H9 (cell line): Measurements from ENCODE around the gene TPSAB1. TPM values are rescaled to one million over a fixed set of nuclear protein-coding genes. Genes with fewer than 3 reads are reported as not detected.

Experiments
- DNase-seq: peaks from one replicate; pipeline ENCODE4 v3.0.0-alpha.2; 2017
- H2AFZ ChIP-seq: one replicate; pipeline ENCODE4 v1.6.1; 2013; ENCODE audit warnings: mild to moderate bottlenecking, low read length, control low read depth, moderate library complexity
- H2AK5ac ChIP-seq: 2 replicates; pipeline ENCODE4 v1.6.1; 2013; ENCODE audit warnings: low read length, control low read depth, mixed read lengths; ENCODE audit not compliant: insufficient read length
- H2BK120ac ChIP-seq: one replicate; pipeline ENCODE4 v1.6.1; 2013; ENCODE audit warnings: low read depth, mild to moderate bottlenecking, low read length, control low read depth, inconsistent platforms; ENCODE audit not compliant: poor library complexity, severe bottlenecking
- H2BK12ac ChIP-seq: 2 replicates; pipeline ENCODE4 v1.6.1; 2013; ENCODE audit warnings: low read length, control low read depth, mixed read lengths, low read depth; ENCODE audit not compliant: insufficient read length
- H2BK15ac ChIP-seq: 2 replicates; pipeline ENCODE4 v1.6.1; 2013; ENCODE audit warnings: low read depth, low read length, control low read depth
- H2BK20ac ChIP-seq: one replicate; pipeline ENCODE4 v1.6.1; 2013; ENCODE audit warnings: low read depth, mild to moderate bottlenecking, low read length, control low read depth, inconsistent platforms; ENCODE audit not compliant: poor library complexity, severe bottlenecking
- H2BK5ac ChIP-seq: 2 replicates; pipeline ENCODE4 v1.6.1; 2013; ENCODE audit warnings: low read length, control low read depth, mixed read lengths; ENCODE audit not compliant: insufficient read length
- H3K14ac ChIP-seq: 2 replicates; pipeline ENCODE4 v1.6.1; 2013; ENCODE audit warnings: low read length, control low read depth; ENCODE audit not compliant: insufficient read depth
- H3K18ac ChIP-seq: 2 replicates; pipeline ENCODE4 v1.6.1; 2013; ENCODE audit warnings: low read depth, mild to moderate bottlenecking, mixed read lengths, low read length, control low read depth; ENCODE audit not compliant: insufficient read length
- H3K23ac ChIP-seq: 2 replicates; pipeline ENCODE4 v1.6.1; 2013; ENCODE audit warnings: low read length, control low read depth, mixed read lengths, low read depth; ENCODE audit not compliant: insufficient read length
- H3K23me2 ChIP-seq: 2 replicates; pipeline ENCODE4 v1.6.1; 2013; ENCODE audit warnings: low read depth, mild to moderate bottlenecking, mixed read lengths, low read length, control low read depth; ENCODE audit not compliant: insufficient read length, poor library complexity, severe bottlenecking
- H3K27ac ChIP-seq: 2 replicates; pipeline ENCODE4 v1.5.1; 2013; ENCODE audit warnings: low read length, control low read depth, mixed read lengths, low read depth; ENCODE audit not compliant: insufficient read length
- H3K27me3 ChIP-seq: 2 replicates; pipeline ENCODE4 v1.6.1; 2013; ENCODE audit warnings: low read length, control low read depth, inconsistent platforms; ENCODE audit not compliant: insufficient read depth
- H3K4ac ChIP-seq: 2 replicates; pipeline ENCODE4 v1.6.1; 2013; ENCODE audit warnings: low read depth, mild to moderate bottlenecking, control low read depth, inconsistent platforms, low read length, moderate library complexity
- H3K4me1 ChIP-seq: 2 replicates; pipeline ENCODE4 v1.6.1; 2013; ENCODE audit warnings: low read length, control low read depth, inconsistent platforms; ENCODE audit not compliant: insufficient read depth
- H3K4me2 ChIP-seq: 2 replicates; pipeline ENCODE4 v1.6.1; 2013; ENCODE audit warnings: low read length, control low read depth, mixed read lengths; ENCODE audit not compliant: insufficient read length, insufficient read depth
- H3K56ac ChIP-seq: 2 replicates; pipeline ENCODE4 v1.6.1; 2013; ENCODE audit warnings: low read depth, mild to moderate bottlenecking, mixed read lengths, low read length, control low read depth; ENCODE audit not compliant: insufficient read length
- H3K79me1 ChIP-seq: 2 replicates; pipeline ENCODE4 v1.6.1; 2013; ENCODE audit warnings: low read depth, mild to moderate bottlenecking, moderate library complexity, low read length, control low read depth, inconsistent platforms; ENCODE audit not compliant: insufficient read depth, poor library complexity, severe bottlenecking
- H3K79me2 ChIP-seq: 2 replicates; pipeline ENCODE4 v1.6.1; 2013; ENCODE audit warnings: low read length, control low read depth, inconsistent platforms; ENCODE audit not compliant: insufficient read depth
- H3K9ac ChIP-seq: 2 replicates; pipeline ENCODE4 v1.6.1; 2013; ENCODE audit warnings: low read length, control low read depth, mixed read lengths; ENCODE audit not compliant: insufficient read length; ENCODE audit errors: extremely low read depth
- H3K9me3 ChIP-seq: one replicate; pipeline ENCODE4 v1.6.1; 2013; ENCODE audit warnings: low read depth, low read length, inconsistent platforms; ENCODE audit not compliant: control insufficient read depth
- H3T11ph ChIP-seq: one replicate; pipeline ENCODE4 v1.6.1; 2013; ENCODE audit warnings: mild to moderate bottlenecking, low read length, control low read depth, inconsistent platforms
- H4K20me1 ChIP-seq: one replicate; pipeline ENCODE4 v1.6.1; 2013; ENCODE audit not compliant: control insufficient read depth, insufficient read length, insufficient read depth
- H4K5ac ChIP-seq: 2 replicates; pipeline ENCODE4 v1.6.1; 2013; ENCODE audit warnings: low read depth, mild to moderate bottlenecking, mixed read lengths, low read length, control low read depth; ENCODE audit not compliant: insufficient read length
- H4K8ac ChIP-seq: replicated peaks from 2 replicates; pipeline ENCODE4 v1.6.1; 2013; ENCODE audit warnings: low read length, control low read depth, mixed read lengths, low read depth; ENCODE audit not compliant: insufficient read length
- H4K91ac ChIP-seq: 2 replicates; pipeline ENCODE4 v1.6.1; 2013; ENCODE audit warnings: low read depth, mild to moderate bottlenecking, moderate library complexity, mixed read lengths, low read length, control low read depth; ENCODE audit not compliant: insufficient read length
- H3K27ac Mint-ChIP-seq, 3 experiments: 2 replicates in 2 of 3; 3 replicates in 1 of 3; pipeline ENCODE4 v1.8.0; 2020 to 2021; ENCODE audit warnings: mixed read lengths in 3 of 3, mild to moderate bottlenecking in 1 of 3, moderate library complexity in 1 of 3
- H3K27me3 Mint-ChIP-seq: 2 replicates; pipeline ENCODE4 v1.8.0; 2021; ENCODE audit warnings: low read depth, mild to moderate bottlenecking, moderate library complexity, mixed read lengths
- H3K36me3 Mint-ChIP-seq, 3 experiments: 2 replicates in 2 of 3; 3 replicates in 1 of 3; pipeline ENCODE4 v1.8.0; 2020 to 2021; ENCODE audit warnings: low read depth in 3 of 3, mixed read lengths in 3 of 3; ENCODE audit not compliant: insufficient read depth in 1 of 3
- H3K4me1 Mint-ChIP-seq, 2 experiments: 2 replicates each; pipeline ENCODE4 v1.8.0; 2020; ENCODE audit warnings: mixed read lengths in 2 of 2
- H3K4me3 Mint-ChIP-seq, 2 experiments: 2 replicates in 1 of 2; 3 replicates in 1 of 2; pipeline ENCODE4 v1.8.0; 2020 to 2021; ENCODE audit warnings: mild to moderate bottlenecking in 2 of 2, mixed read lengths in 2 of 2, moderate library complexity in 1 of 2
- H3K9me3 Mint-ChIP-seq, 2 experiments: 2 replicates in 1 of 2; 3 replicates in 1 of 2; pipeline ENCODE4 v1.8.0; 2020; ENCODE audit warnings: mild to moderate bottlenecking in 2 of 2, mixed read lengths in 2 of 2, moderate library complexity in 1 of 2
- CTCF ChIP-seq: fragments of 200-600 bp; sonication (generic); conservative IDR thresholded peaks from 3 replicates; pipeline ENCODE4 v1.8.0; 2021; ENCODE audit warnings: antibody characterized with exemption, mild to moderate bottlenecking
- WGBS: extraction: QIAGEN DNeasy Blood & Tissue Kit; methylation state at CpG from one replicate; pipeline ENCODE4 v1.1.7; 2013; ENCODE audit warnings: missing lambda C conversion rate, low lambda C conversion rate, mixed read lengths; ENCODE audit not compliant: insufficient read length; ENCODE audit errors: extremely low coverage; 5-methylcytosine and 5-hydroxymethylcytosine counted together
- total RNA-seq: library from RNA; stranded (reverse); gene quantifications from 2 replicates; pipeline ENCODE4 v1.2.1, GENCODE V29; 2021

The TPSAB1 gene
- total RNA-seq, 1 experiment from 2014 or later: not detected

- Mint-ChIP-seq H3K36me3 (no peaks in the 10 kb centered on the region), H3K27me3 (peaks cover 73% of the 10 kb centered on the region)
These were observed 46.1 kb downstream of the TPSAB1 start for GRCh38 chr16:1286513-1287094.

More at GRCh38 chr16:1286513-1287094, 46.1 kb downstream of the TPSAB1 start:
- H3K9me3 ChIP-seq: no peaks in the 10 kb centered on the region
- H2BK120ac ChIP-seq: no peak overlapping the region
- no peak overlapping the region for H4K91ac ChIP-seq
- no peak for TF ChIP-seq CTCF
- no peak overlapping the region for H3K56ac ChIP-seq
- peaks cover 7% of the 10 kb centered on the region; the same call in 1 of the 2 replicates for H3K27me3 ChIP-seq
- H3K4ac ChIP-seq: no peak overlapping the region
- no peak overlapping the region for H3K27ac ChIP-seq
- H2BK5ac ChIP-seq: no peak overlapping the region
- H3K4me2 ChIP-seq: no peak overlapping the region
- Mint-ChIP-seq H3K9me3 (no peaks in the 10 kb centered on the region), H3K4me3 (no peak overlapping the region), H3K27ac (peak overlapping the region in 1 of 3 experiments; percentile 48; a peak in 1 of 7 replicates), H3K4me1 (peaks cover 26 to 42% of the 10 kb centered on the region in 2 experiments)
- no peak overlapping the region for H3K18ac ChIP-seq
- no peak overlapping the region for H3K23ac ChIP-seq
- no peak overlapping the region for H2BK20ac ChIP-seq
- H3T11ph ChIP-seq: no peak overlapping the region
- no peak for DNase-seq
- H3K23me2 ChIP-seq: no peaks in the 10 kb centered on the region
- no peak overlapping the region for H2BK12ac ChIP-seq
- no peak overlapping the region for H2BK15ac ChIP-seq
- H3K79me1 ChIP-seq: no peaks in the 10 kb centered on the region
- H3K4me1 ChIP-seq: no peaks in the 10 kb centered on the region; the same call in 1 of the 2 replicates
- no CpG with 5 or more reads among the region's 25 CpGs for WGBS
- no peak overlapping the region for H3K14ac ChIP-seq
- no peak overlapping the region for H2AK5ac ChIP-seq
- H4K5ac ChIP-seq: no peak overlapping the region
- H3K9ac ChIP-seq: no peak overlapping the region
- H3K79me2 ChIP-seq: no peaks in the 10 kb centered on the region
- no peak overlapping the region for H2AFZ ChIP-seq
- H4K8ac ChIP-seq: no peak overlapping the region
- H4K20me1 ChIP-seq: no peaks in the 10 kb centered on the region
